GM19463 (cell line): ENCODE measurements around the gene GPR31.
A peak's percentile ranks its signal among the peaks of the same experiment; 100 is the strongest.
"Not testable (repeated sequence)": the region's sequence is repeated elsewhere in the genome, so short reads cannot be mapped to it uniquely, and the experiment has no call there.

Experiments
- ATAC-seq: cut with Tn5 transposase; IDR thresholded peaks from one replicate; pipeline ENCODE4 v1.9.1; 2021; ENCODE audit warnings: mild to moderate bottlenecking, moderate library complexity; ENCODE audit not compliant: unreplicated experiment

Gene GPR31

DNA sequence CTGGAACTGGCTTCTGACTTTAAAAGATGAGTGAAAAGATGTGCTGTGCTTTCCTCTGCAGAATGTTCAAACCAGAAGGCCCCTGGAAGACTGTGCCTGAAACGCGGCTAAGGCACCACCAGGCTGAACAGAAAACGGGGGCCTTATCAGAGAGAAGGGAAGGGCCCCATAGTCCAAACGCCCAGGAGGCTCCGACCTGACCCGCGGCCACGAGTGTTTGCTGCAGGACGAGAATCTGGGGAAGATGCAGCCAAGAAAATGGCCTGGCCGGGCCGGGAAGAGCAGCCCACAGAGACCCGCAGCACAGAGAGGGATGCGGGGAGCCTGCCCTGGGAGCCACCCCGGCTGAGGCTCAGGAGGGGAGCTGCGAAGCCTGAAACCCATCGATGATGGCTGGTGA, 10.5 kb upstream of the GPR31 start:
- not testable (repeated sequence) for ATAC-seq

DNA sequence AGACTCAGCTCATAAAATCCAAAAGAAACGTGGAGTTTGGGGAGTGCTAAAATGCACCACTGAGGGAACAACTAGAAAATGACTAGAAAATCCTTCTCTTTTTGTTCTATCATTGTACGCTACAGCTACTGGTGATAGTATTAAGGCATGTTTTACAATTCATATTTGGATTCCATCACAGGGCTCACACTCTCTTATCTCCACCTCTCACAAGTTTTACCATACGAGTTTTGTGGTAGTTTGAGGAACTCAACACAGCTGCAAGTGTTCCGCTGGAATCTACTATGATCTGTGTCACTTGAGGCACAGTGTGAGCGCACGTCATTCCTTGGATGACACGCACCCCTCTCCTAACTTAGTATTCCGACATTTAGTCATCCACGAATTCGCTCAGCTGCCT, 9.9 kb upstream of the GPR31 start:
- not testable (repeated sequence) for ATAC-seq

DNA sequence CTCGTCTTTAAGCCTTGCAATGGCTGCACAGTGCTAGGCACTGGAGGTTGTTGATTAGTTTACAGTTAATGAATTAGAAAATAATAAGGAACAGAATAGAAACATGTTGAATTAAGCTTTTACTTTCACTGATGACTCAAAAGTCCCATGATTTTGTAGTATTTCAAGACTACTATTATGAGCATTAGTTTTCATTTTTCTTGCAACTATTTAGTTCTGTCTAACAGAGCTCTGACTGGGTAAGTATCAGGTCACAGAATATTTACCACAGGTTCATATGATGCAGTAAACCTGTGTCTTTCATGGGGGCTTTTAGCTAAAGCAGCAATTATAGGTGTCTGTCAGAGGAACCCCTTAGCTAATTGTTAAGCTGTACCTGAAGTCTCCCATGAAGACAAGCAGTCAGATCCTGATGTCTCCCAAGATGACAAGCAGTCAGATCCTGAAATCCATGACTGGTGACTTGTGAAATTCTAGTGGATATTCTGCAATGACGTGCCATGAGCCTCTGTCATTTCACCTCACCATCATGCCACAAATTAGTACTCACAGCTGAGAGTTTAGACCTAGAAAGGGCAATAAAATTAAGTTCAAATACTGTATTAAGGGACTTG, 8.2 kb upstream of the GPR31 start:
- ATAC-seq = no peak

DNA sequence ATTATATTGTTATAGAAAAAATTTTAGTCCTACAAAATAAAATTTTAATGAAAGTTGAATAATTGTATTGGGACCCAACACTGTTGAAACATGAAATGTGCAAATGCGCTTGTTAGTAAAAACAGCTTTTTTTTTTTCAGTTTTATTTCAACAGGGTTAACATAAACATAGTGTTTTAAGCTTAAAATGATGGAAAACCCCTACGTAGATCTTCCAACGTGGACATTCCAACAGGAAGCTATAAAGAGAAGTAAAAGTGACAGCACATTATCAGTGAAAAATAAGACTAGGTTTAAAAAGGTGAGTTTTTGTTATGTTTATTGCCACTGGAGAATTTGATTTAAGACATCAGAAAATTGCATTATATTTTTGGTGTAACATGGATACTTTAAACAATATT, 6.5 kb upstream of the GPR31 start:
- ATAC-seq = no peak

DNA sequence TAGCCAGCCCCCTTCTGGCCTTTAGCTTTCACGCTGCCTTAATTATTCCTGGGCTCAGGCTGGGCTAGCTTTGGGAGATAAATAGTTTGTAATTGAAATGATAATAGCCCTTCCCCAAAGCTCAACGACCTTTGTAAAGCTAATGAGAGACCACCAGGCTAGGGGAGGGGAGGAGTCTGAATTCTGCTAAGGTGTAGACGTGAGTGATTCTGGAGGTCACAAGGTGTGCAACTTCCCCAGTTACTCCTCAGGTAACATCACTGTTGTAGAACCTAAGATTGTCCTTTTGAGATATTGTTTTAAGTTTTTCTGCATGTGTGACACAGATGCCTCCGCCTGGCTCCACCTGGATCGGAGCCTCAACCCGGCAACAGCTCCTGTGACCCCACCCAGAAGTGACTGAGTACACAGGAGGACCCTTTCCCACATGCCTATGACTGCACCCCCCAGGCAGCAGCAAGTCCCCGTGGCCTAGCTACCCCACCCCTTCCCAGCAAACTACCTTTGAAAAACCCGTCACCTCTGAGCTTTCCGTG, 5.8 kb upstream of the GPR31 start:
- ATAC-seq = no peak

DNA sequence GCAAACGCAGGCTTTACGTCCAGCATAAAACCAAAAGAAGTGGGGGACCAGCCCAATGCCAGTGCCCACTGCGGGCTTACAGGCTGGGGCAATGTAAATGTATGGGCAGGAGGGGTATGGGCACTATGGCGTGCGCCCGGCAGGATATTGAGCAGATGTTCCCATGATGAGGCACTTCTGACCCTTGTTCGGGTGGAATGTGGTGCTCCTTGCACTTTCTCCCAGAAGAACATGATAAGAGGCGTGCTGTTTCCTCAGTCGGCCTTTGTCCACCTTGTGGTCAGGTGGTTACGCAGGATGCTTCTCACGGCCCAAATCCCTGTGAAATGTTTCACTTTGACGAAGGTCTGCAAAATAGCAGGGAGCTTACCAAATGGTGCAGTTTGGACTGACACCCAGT, 4.8 kb upstream of the GPR31 start:
- ATAC-seq = no peak

DNA sequence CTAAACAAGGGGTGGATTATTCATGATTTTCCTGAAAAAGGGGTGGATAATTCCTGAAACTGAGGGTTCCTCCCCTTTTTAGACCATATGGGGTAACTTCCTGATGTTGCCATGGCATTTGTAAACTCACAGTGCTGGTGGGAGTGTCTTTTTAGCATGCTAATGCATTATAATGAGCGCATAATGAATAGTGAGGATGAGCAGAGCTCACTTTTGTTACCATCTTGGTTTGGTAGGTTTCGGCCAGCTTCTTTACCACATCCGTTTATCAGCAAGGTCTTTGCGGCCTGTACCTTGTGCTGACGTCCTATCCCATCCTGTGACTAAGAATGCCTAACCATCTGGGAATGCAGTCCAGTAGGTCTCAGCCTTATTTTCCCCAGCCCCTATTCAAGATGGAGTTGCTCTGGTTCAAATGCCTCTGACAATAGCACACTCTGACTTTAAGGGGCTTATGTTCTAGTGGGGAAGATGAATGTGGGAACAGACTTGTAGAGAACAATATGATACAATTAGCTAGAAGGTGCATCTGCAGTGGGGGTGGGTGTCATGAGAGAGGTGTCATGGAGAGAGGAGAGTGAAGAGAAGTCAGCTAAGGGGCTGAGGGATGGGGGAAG, 4.2 kb upstream of the GPR31 start:
- ATAC-seq = no peak

DNA sequence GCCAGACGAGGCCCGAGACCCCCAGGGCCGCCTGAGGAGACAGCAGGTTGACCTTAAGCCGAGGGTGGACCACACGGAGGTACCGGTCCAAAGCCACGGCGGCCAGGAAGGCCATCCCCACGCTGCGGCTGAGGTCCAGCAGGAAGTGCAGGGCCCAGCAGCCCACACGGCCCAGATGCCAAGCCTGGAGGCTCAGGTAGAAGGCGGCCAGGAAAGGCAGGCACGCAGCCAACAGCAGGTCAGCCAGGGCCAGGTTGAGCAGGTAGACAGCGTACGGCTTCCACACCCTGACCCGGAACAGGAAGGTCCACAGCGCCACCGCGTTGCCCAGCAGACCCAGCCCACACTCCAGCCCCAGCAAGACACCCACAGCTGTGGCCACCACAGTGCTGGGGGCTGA, 366 bp downstream of the GPR31 start:
- ATAC-seq = no peak

DNA sequence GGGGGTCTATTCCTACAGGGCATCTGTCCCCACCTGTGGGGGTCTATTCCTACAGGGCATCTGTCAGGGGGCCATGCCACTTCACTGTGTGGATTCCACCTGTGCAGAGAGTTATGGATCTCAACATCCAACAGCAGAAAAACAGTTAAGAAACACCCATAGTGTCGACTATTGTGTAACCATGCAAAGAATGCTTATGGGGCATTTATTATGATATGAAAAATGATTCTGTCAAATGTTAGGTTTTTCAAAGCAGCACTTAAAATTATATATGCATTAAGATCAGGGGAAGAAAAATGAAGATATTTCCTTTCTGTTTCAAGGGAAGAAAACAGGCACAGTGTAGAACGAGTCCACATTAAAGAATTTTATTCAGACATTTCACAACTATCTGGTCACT, 2.9 kb downstream of the GPR31 start:
- no peak for ATAC-seq

DNA sequence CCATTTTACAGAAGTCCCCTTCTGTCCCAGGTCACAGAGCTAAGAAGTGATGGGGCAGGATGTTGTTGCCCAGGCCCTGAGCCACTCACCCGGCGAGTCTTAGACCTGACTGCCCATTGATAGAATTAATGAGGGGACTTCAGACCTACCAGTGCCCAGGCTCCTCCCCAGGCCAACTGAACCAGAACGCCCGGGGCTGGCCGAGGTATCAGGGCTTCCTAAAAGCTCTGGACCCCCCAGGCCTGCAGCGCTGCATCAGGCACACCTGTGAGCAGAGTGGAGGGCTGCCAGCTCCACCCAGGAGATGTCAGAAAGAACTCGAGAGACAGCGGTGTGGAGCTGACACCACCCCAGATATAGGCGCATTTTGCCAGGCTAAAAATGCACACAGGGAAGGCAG, 3.5 kb downstream of the GPR31 start:
- no peak for ATAC-seq

DNA sequence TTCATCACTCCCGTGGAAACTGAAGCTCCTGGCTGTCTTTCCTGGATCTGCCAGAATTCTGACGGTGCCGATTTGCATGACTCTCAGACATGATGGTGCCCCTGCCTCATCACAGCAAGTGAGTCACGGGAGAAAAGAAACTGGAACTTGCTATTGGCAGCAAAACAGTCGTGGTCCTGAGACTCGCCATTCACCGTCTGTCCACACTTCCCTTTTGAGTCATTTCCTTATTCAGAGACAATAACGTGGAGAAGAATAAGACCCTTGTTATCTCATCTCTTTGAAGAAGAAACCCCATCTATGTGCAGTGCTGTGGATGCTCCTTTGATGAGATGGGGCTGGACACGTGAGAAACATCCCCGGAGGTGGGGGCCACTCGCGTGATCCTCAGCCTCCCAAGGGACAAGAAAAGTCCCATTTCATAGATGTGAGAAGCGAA, 4.2 kb downstream of the GPR31 start:
- ATAC-seq = peak; percentile 58

DNA sequence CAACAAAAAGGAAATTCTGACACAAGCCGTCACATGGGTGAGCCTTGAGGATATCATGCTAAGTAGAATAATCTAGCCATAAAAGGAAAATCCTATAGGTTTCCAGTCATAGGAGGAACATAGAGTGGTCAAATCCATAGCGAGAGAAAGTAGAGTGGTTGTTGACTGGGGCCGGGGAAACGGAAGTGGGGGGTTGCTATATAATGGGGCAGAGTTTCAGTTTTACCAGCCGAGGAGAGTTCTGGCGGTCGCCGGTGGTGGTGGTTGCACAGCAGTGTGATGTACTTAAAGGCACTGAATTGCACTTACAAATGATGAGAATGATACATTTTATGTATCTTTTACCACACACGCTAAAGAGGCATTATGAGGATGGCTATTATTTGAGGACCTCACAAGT, 4.9 kb downstream of the GPR31 start:
- peak; percentile 52 for ATAC-seq

DNA sequence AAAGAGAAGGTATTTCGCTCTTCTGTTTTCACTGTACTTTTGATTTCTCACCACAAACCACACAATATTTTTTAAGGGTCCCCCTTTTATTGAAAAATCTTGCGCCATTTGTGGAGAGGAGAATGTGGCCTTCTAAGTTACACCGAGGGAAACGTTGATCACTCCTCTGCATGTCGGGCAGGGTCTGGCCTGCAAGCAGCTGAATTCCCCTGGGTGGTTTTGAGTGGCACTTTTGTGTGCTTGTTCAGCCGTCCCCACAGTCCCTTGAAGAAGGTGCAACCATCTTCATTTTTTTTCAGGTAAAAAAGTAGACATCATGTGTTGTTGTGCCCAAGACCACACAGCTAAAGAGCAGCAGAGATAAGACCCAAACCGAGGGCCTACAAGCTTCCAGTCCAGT, 6.1 kb downstream of the GPR31 start:
- no peak for ATAC-seq

DNA sequence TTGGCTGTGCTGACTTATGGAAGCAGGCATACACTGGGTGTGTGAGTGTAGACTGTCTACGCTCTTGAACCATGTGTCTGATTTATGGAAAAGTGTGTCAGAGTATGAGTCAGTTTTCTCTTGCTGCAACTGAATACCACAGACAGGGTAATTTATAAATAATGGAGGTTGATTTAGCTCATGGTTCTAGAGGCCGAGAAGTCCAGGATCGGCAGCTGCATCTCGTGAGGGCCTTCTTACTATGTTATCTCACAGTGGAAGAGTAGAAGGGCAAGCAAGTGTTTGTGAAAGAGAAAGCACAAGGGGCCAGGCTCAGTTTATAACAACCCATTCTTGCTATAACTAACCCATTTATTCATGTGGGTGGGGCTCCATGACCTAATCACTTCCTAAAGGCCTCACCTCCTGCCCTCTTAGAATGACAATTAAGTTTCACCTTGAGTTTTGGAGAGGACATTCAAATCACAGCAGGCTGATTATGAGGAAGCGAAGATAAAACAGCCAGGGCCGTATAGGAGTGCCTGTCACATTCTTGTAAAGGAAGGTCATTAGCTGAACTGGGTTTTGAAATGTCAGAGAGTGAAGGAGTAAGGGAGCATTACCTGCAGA, 6.7 kb downstream of the GPR31 start:
- peak; percentile 44 for ATAC-seq

DNA sequence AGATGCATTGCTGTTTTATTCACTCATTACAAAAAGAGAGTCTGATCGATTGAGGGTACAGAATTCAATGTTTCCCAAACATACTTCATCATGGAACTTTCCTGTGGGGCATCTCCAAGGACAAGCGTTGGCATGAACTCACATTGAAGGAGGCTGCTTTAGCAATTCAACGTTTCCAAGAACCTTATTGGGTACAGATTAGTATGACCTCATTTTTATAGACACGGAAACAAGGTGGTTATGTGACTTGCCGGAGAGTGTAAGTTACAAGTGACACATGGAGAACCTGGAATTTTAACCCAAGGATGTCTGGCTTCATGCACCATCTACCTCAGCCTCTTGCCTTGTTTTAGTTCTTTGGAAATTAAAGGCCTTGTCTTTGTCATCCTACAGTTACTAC, 8.8 kb downstream of the GPR31 start:
- no peak for ATAC-seq

DNA sequence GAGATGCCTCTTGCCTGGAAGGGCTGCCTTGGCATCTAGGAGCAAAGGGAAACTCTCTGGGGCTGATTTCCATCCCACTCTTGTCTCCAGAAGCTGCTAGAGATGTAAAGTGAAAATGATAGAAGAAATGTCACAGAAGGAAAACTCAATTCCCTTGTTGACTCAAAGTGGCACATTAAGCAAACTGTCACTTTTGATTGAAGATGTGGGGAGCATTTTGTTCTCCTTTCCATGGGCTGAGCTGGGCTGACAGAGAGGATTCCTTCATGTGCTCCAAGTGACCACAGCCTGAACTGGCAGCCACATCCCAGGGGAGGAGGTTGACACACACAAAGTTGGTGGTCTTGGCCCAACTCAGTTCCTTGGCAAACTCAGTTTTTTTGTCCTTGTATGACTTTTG, 9.8 kb downstream of the GPR31 start:
- ATAC-seq = no peak

DNA sequence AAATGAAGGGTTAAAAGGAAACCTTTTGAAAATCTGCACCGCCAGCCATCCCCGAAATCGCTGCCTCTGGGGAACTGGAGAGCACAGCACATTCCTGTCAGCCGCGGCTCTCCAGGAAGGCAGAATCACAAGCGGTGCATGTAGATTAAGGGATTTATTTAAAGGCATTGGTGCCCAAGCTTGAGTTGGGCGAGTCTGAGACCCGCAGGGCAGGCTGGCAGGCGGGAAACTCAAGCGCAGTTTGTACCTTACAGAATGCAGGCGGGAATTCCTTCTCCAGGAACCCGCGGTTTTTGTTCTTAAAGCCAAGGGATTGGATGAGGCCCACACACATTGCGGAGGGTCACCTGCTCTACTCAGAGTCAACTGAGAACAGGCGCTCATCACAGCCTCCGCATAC, 10.8 kb downstream of the GPR31 start:
- ATAC-seq = no peak

DNA sequence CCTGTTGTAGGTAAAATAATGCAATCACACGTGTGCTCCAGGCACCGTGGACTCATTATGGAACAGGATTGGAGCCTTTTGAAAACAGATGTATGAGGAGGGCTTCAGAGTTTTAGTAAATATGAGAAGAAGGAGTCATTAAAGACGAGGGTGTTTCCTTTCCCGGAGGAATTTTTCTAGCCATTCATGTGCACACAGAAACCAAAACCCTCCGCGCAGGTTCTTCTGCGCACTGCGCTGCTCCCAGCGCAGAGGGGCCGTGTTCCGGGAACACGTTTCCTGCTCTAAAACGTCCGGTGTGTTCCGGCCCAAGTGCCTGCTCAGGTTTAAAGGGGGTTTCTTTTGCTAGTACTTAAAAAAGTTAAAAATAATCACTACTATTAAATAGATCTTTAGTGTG, 11.6 kb downstream of the GPR31 start:
- peak; percentile 34 for ATAC-seq

DNA sequence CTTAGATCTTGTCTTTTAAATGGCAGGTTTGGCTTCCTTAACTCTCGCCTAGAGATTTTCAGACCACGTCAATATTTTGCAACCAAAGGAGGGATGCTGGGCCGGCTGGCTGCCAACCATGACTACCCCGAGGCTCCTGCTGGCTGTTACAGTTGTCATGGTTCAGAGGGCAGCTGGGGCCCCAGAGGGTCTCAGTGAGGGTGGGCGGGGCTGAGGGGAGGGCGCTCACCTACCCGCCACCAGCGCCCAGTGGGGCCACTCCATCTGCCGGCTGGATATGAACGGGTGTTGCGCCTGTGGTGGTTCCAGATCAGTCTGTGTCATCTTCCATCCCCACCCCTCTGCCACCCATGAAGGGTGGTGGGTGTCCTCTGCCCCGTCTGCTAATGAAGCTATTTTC, 12.3 kb downstream of the GPR31 start:
- ATAC-seq = no peak

DNA sequence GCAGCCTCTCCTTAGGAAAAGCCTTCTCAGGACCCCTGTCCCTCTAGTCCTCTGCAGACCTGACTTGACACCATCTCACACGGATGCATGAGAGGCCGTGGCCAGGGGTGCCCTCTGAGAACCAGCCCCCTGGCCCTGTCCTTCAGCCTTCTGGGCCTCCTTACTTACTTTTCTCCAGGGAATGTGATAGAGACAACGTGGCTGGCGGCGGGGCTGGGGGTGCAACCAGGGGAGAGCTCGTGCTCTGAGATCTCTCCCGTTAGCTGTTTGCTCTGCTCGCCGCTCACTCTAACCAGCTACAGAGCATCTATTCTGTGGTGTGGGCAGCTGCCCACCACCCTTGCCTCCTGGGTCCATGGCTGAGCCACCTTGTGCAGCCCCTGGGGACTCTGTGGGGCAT, 14.7 kb downstream of the GPR31 start:
- ATAC-seq = no peak

DNA sequence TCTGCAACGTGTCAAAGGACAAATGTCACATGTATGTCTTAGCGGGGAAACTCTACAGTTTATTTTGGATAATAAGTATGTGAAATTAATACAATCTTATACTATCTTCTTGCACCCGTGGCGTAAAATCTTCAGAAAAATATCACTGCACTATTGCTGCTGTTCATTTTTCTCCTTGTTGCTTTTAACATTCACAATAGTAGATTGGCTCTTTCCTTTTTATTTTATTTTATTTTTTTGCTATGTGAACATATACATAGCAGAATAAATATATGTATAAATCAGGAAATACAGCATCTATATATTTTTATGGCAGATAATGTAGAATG, 15.4 kb downstream of the GPR31 start:
- ATAC-seq = no peak

DNA sequence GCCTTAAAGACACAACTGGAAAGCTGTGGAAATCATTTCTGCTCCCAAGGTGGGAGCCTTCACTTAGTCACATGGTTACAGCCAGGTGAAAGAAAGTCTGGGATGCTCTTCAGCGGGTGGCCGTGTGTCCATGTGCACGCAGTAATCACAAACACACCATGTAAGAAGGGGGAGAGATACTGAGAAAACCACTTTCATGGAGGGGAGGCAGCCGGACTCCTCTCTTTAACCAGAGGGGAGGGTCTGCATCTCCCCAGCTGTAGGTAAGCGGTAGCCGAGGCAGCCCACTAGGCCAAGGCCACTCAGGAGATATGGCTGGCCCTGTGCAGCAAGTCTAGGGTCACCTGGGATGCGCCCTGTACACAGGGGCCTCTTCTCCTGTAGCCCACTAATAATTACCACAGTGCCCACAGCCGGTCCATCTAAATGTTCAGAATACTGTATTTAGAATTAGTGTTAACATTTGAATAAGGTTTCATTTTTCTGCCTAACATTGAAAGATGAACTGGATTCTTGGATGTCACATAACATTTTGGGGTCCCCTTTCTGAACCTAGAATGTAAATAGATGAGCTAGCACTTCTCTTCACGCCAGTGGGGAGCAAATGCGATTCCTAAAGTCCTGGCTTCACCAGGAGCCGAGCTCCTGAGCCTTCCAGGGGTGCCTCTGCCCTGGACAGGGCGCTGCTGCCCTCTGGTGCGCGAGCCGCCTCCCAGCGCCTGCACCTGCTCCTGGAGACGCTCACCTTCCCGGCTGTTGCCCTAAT, 15.9 kb downstream of the GPR31 start:
- ATAC-seq = peak; percentile 70
